HepG2 (cell line): ENCODE data around the gene RGS10. TPM values are rescaled to one million over a fixed set of nuclear protein-coding genes. Genes with fewer than 3 reads are reported as not detected.
A peak's percentile ranks its signal among the peaks of the same experiment; 100 is the strongest.

Experiments used
- ATAC-seq: fragments of 200-7000 bp; cut with Tn5 transposase; 3 replicates; pipeline ENCODE4 v1.9.1; 2020; ENCODE audit warnings: mild to moderate bottlenecking, moderate library complexity
- BruUV-seq: library from RNA; stranded (reverse); fragments of 400-500 nt; replicated peaks from 2 replicates; lab custom pipeline; 2021; lab: Mats Ljungman, UMichigan
- CTCF ChIA-PET: fragments of 300-600 bp; formaldehyde crosslinking; extraction: SDS; loops from one replicate; lab custom pipeline; 2021; ENCODE audit warnings: low total read pairs, inconsistent platforms, low intra/inter-chr PET ratio; lab: Yijun Ruan, JAX
- POLR2A ChIA-PET: fragments of 350-600 bp; sonication (Branson Sonifier 250); formaldehyde crosslinking; loops from one replicate; lab custom pipeline; 2020; ENCODE audit warnings: antibody characterized with exemption, inconsistent platforms; lab: Yijun Ruan, JAX
- DNase-seq: peaks from one replicate; pipeline ENCODE4 v3.0.0-alpha.2; 2015; ENCODE audit warnings: low spot score
- FAIRE-seq: peaks from 3 replicates; lab custom pipeline; 2011; peaks lifted over from hg19 to GRCh38; lab: Jason Lieb, UNC
- H2AFZ ChIP-seq: one replicate; pipeline ENCODE4 v1.6.1; 2011; ENCODE audit warnings: low read length, inconsistent platforms
- H3K27ac ChIP-seq: fragments of 300-600 bp; 3 replicates; pipeline ENCODE4 v1.8.0; 2011; ENCODE audit warnings: mixed run types, mild to moderate bottlenecking, mixed read lengths, low read length, inconsistent platforms; ENCODE audit not compliant: insufficient read depth; ENCODE audit errors: extremely low read length
- H3K27me3 ChIP-seq, 2 experiments: fragments of 200-600 bp in 1 of 2; 2 replicates in 1 of 2; 3 replicates in 1 of 2; pipeline versions ENCODE4 v1.6.0 to v1.8.0; 2011; ENCODE audit warnings: low read length in 2 of 2, mild to moderate bottlenecking in 2 of 2, moderate library complexity in 2 of 2, inconsistent platforms in 1 of 2; ENCODE audit not compliant: insufficient read depth in 2 of 2, control insufficient read depth in 1 of 2
- H3K36me3 ChIP-seq, 2 experiments: fragments of 200-600 bp in 1 of 2; replicated peaks in 1 of 2; 2 replicates in 1 of 2; 3 replicates in 1 of 2; pipeline versions ENCODE4 v1.5.1 to v1.8.0; 2011; ENCODE audit warnings: low read length in 2 of 2, inconsistent platforms in 1 of 2; ENCODE audit not compliant: insufficient read depth in 2 of 2, control insufficient read depth in 1 of 2
- H3K4me1 ChIP-seq: 2 replicates; pipeline ENCODE4 v1.5.1; 2012; ENCODE audit warnings: low read length, inconsistent platforms; ENCODE audit not compliant: insufficient read depth
- H3K4me2 ChIP-seq: 2 replicates; pipeline ENCODE4 v1.6.0; 2011; ENCODE audit warnings: low read depth, low read length, inconsistent platforms
- H3K4me3 ChIP-seq, 3 experiments: fragments of 200-600 bp in 1 of 3; sonication (generic), shearing (Covaris generic) in 1 of 3; replicated peaks in 1 of 3; 2 replicates each; pipeline ENCODE4 v1.5.1; 2011 to 2016; ENCODE audit warnings: low read length in 3 of 3, inconsistent platforms in 2 of 3, low read depth in 2 of 3, mild to moderate bottlenecking in 2 of 3, control low read depth in 1 of 3, mixed read lengths in 1 of 3; ENCODE audit not compliant: insufficient read depth in 1 of 3
- H3K79me2 ChIP-seq: one replicate; pipeline ENCODE4 v1.6.1; 2011; ENCODE audit warnings: low read length, inconsistent platforms; ENCODE audit not compliant: insufficient read depth
- H3K9ac ChIP-seq: 2 replicates; pipeline ENCODE4 v1.6.0; 2011; ENCODE audit warnings: mild to moderate bottlenecking, low read depth, low read length, inconsistent platforms; ENCODE audit not compliant: insufficient read depth
- H3K9me3 ChIP-seq: 2 replicates; pipeline ENCODE4 v1.5.1; 2012; ENCODE audit warnings: mild to moderate bottlenecking, low read length
- H4K20me1 ChIP-seq: 2 replicates; pipeline ENCODE4 v1.6.0; 2011; ENCODE audit warnings: inconsistent platforms, mild to moderate bottlenecking, low read length, moderate library complexity; ENCODE audit not compliant: insufficient read depth
- REL ChIP-seq: sonication (generic); formaldehyde crosslinking; conservative IDR thresholded peaks from 2 replicates; pipeline ENCODE4 v1.8.0; 2022; ENCODE audit warnings: mild to moderate bottlenecking, missing genetic modification reagents, moderate library complexity
- ZSCAN12 ChIP-seq: sonication (generic); formaldehyde crosslinking; IDR thresholded peaks from 2 replicates; pipeline ENCODE4 v1.9.0; 2021; ENCODE audit warnings: mild to moderate bottlenecking, missing genetic modification reagents
- WGBS: methylation state at CpG from one replicate; pipeline ENCODE4 v1.1.6; 2017; ENCODE audit warnings: low lambda C conversion rate; 5-methylcytosine and 5-hydroxymethylcytosine counted together
- in situ Hi-C: cut with HindIII; loops from 2 replicates; pipeline ENCODE4 v1.10.0; 2017; ENCODE audit warnings: low pct_unique_long_range_greater_than_20kb; ENCODE audit not compliant: extremely low pct_ligation_motif_present
- intact Hi-C: fragments of 100-400 bp; cut with micrococcal nuclease; formaldehyde crosslinking; loops from one replicate; pipeline ENCODE4 v1.10.0; 2022; ENCODE audit not compliant: unreplicated experiment
- polyA plus RNA-seq, 8 experiments: library from polyadenylated mRNA; depleted of rRNA in 3 of 8; stranded (reverse) in 7 of 8; unstranded in 1 of 8; fragments of >200 nt; fragmentation: Illumina TruSeq in 4 of 8; extraction: Trizol in 4 of 8; gene quantifications; 2 replicates each; pipeline versions ENCODE4 v1.2.1 to v1.2.3, GENCODE V29; 2011 to 2016; ENCODE audit warnings: low read depth in 4 of 8, missing spikeins in 1 of 8, mixed read lengths in 1 of 8; ENCODE audit not compliant: insufficient read depth in 1 of 8
- total RNA-seq, 5 experiments: library from RNA; depleted of rRNA; stranded (reverse); fragments of >200 nt; fragmentation: Illumina TruSeq; extraction: Trizol; gene quantifications; 2 replicates each; pipeline ENCODE4 v1.2.3, GENCODE V29; 2016; ENCODE audit warnings: low read depth in 1 of 5

RGS10 gene
- total and polyA plus RNA-seq, 2 of the 13 experiments (the other 11 are each of a cell fraction or from before 2014, with no cell fraction given): 1.7 to 5.1 TPM

DNA sequence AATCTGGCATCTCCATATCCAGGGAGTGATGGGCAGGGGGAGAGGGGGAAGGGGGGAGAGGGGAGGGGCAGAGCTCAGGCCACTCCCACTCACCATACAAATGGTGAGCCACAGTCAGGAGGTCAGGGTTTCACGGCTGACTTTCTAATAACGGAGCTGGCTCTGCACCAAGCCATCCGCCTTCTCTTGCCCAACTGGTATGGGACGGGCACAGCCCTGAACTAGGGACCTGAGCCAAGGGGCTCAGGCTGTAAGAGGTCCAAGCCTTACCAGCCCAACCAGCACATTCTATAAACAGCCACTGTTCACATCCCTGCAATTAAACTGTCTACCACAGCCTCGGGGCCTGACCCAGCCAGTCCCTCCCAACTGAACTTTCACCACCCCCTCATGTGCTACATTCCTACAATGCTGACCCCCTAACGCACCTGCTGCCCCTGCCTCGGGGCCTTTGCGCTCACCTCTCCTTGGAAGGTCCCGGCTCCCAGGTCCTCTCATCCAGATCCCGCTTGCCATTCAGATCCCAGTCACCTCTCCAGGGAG is 32.5 kb downstream of the RGS10 start:
- Histone ChIP-seq H3K9ac (no peak overlapping the region), H3K4me1 (peaks cover 7% of the 10 kb centered on the region), H3K9me3 (no peaks in the 10 kb centered on the region), H3K4me2 (no peak overlapping the region), H3K27ac (no peak overlapping the region), H2AFZ (no peak overlapping the region), H4K20me1 (no peaks in the 10 kb centered on the region), H3K36me3 (no peaks in the 10 kb centered on the region), H3K27me3 (no peaks in the 10 kb centered on the region), H3K79me2 (no peaks in the 10 kb centered on the region), H3K4me3 (no peak overlapping the region)
- intact Hi-C loops: no loop called here
- CTCF ChIA-PET: no interaction called here
- no TSS peak for BruUV-seq
- POLR2A ChIA-PET: no interaction called here
- no peak for TF ChIP-seq ZSCAN12
- DNase-seq (no peak), ATAC-seq (peak; percentile 66), FAIRE-seq (no peak)
- in situ Hi-C loops: no loop called here
- 48% methylated on average over 7 of the region's 10 CpGs for WGBS

DNA sequence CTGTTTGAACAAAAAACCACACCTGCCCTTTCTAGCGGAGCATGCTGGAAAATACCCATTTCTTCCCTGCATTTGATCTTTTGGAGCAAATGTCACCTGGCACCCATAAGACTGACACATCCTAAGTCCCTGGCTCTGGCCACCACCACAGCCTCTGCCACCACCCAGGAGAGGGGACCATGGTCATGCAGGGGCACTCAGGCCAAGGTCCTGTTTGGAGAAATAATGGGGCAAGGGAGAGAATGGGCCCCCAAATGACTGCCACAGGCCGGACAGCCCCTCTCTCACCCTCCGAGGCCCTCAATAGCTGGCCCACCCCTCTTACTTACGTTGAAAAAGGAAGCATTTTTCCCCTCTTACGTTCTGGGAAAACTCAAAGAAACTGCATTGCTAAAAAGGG is 35.4 kb downstream of the RGS10 start:
- no peak overlapping the region for H3K9ac ChIP-seq
- TF ChIP-seq ZSCAN12 (no peak), REL (no peak)
- TF ChIP-seq, all 625 proteins: peak for 0
- POLR2A ChIA-PET: no interaction called here
- Histone ChIP-seq H3K27ac (no peak overlapping the region), H3K4me2 (no peak overlapping the region), H3K27me3 (no peaks in the 10 kb centered on the region; a peak in 1 of 5 replicates), H3K36me3 (no peaks in the 10 kb centered on the region), H3K4me1 (peaks cover 15% of the 10 kb centered on the region), H4K20me1 (no peaks in the 10 kb centered on the region), H3K4me3 (no peak overlapping the region), H3K79me2 (no peaks in the 10 kb centered on the region), H3K9me3 (no peaks in the 10 kb centered on the region), H2AFZ (no peak overlapping the region)
- ATAC-seq (no peak), FAIRE-seq (no peak), DNase-seq (no peak)
- intact Hi-C loops: no loop called here
- in situ Hi-C loops: no loop called here
- CTCF ChIA-PET: no interaction called here
- WGBS: 86% methylated on average over 5 of the region's 5 CpGs
- BruUV-seq: no TSS peak
